SU-DHL-6 (cell line): ENCODE data around the gene IL6R.

Experiments used
- H2AFZ ChIP-seq: fragments of 200-600 bp; sonication (generic); 2 replicates; pipeline ENCODE4 v1.6.1; 2014; ENCODE audit warnings: low read depth, mild to moderate bottlenecking, moderate library complexity, mixed read lengths, antibody characterized with exemption, low read length; ENCODE audit not compliant: severe bottlenecking
- H3F3A ChIP-seq: fragments of 200-600 bp; shearing (Covaris generic); 2 replicates; pipeline ENCODE4 v1.6.0; 2016; ENCODE audit warnings: antibody characterized with exemption, mild to moderate bottlenecking; ENCODE audit not compliant: insufficient read depth
- H3K27ac ChIP-seq: fragments of 200-600 bp; sonication (generic); 2 replicates; pipeline ENCODE4 v1.5.1; 2016; ENCODE audit warnings: low read depth, mild to moderate bottlenecking, low read length, moderate library complexity, mixed read lengths
- H3K27me3 ChIP-seq: fragments of 200-600 bp; sonication (generic), shearing (Covaris generic); 2 replicates; pipeline ENCODE4 v1.6.0; 2014; ENCODE audit warnings: mild to moderate bottlenecking, low read length
- H3K36me3 ChIP-seq: fragments of 200-600 bp; sonication (generic); 2 replicates; pipeline ENCODE4 v1.6.1; 2014; ENCODE audit warnings: mild to moderate bottlenecking, low read length, mixed read lengths
- H3K4me2 ChIP-seq: fragments of 300-600, 200-600 bp; shearing (Covaris generic), sonication (generic); 2 replicates; pipeline ENCODE4 v1.6.0; 2014; ENCODE audit warnings: low read length, low read depth, mild to moderate bottlenecking; ENCODE audit not compliant: poor library complexity, severe bottlenecking
- H3K4me3 ChIP-seq: fragments of 200-600 bp; sonication (generic); 2 replicates; pipeline ENCODE4 v1.5.1; 2014; ENCODE audit warnings: antibody characterized with exemption, low read length, mild to moderate bottlenecking, mixed read lengths; ENCODE audit not compliant: insufficient read depth, poor library complexity, severe bottlenecking
- H3K79me2 ChIP-seq: fragments of 200-600 bp; sonication (generic); 2 replicates; pipeline ENCODE4 v1.6.1; 2014; ENCODE audit warnings: mild to moderate bottlenecking, low read length, moderate library complexity; ENCODE audit not compliant: insufficient read depth
- H3K9ac ChIP-seq: fragments of 200-600 bp; sonication (generic); 2 replicates; pipeline ENCODE4 v1.7.0; 2014; ENCODE audit warnings: mild to moderate bottlenecking, low read length
- H3K9me2 ChIP-seq: fragments of 200-600 bp; sonication (generic); replicated peaks from 2 replicates; pipeline ENCODE4 v1.6.1; 2014; ENCODE audit warnings: low read length; ENCODE audit not compliant: insufficient read depth
- H3K9me3 ChIP-seq: fragments of 200-600 bp; sonication (generic); 2 replicates; pipeline ENCODE4 v1.6.1; 2014; ENCODE audit warnings: low read length, mixed read lengths; ENCODE audit not compliant: insufficient read depth
- H4K20me1 ChIP-seq: fragments of 200-600 bp; sonication (generic); 2 replicates; pipeline ENCODE4 v1.6.1; 2014; ENCODE audit warnings: low read depth, mild to moderate bottlenecking, antibody characterized with exemption, low read length, moderate library complexity, mixed read lengths
- CTCF ChIP-seq: fragments of 200-600 bp; sonication (generic); IDR thresholded peaks from one replicate; pipeline ENCODE4 v1.5.1; 2017; ENCODE audit warnings: antibody characterized with exemption, mild to moderate bottlenecking, low read length, moderate library complexity; ENCODE audit not compliant: insufficient read depth, poor library complexity, severe bottlenecking
- EZH2phosphoT487 ChIP-seq: fragments of 200-600 bp; sonication (generic), shearing (Covaris generic); conservative IDR thresholded peaks from 2 replicates; pipeline ENCODE4 v1.6.1; 2018; ENCODE audit warnings: mild to moderate bottlenecking, antibody characterized with exemption, low read length, moderate library complexity, mixed read lengths

Gene IL6R

GRCh38 chr1:154429118-154429517 is 24.0 kb downstream of the IL6R start:
- Histone ChIP-seq H3K79me2 (no peaks in the 10 kb centered on the region), H3K9ac (no peak overlapping the region), H3K4me3 (no peak overlapping the region), H2AFZ (no peak overlapping the region), H3K9me3 (no peaks in the 10 kb centered on the region), H3K27me3 (no peaks in the 10 kb centered on the region), H3K36me3 (no peaks in the 10 kb centered on the region), H3F3A (no peaks in the 10 kb centered on the region), H3K27ac (no peak overlapping the region), H4K20me1 (no peaks in the 10 kb centered on the region), H3K9me2 (no peaks in the 10 kb centered on the region), H3K4me2 (no peak overlapping the region)
- TF ChIP-seq EZH2phosphoT487 (no peak), CTCF (no peak)

- Histone ChIP-seq H3K9me2 (no peaks in the 10 kb centered on the region), H3K4me3 (no peak overlapping the region), H3K27me3 (no peaks in the 10 kb centered on the region), H3K36me3 (no peaks in the 10 kb centered on the region), H3K27ac (no peak overlapping the region), H3F3A (no peaks in the 10 kb centered on the region), H3K9ac (no peak overlapping the region), H4K20me1 (no peaks in the 10 kb centered on the region), H2AFZ (no peak overlapping the region), H3K9me3 (no peaks in the 10 kb centered on the region), H3K79me2 (no peaks in the 10 kb centered on the region), H3K4me2 (no peak overlapping the region)
- no peak for TF ChIP-seq CTCF
- TF ChIP-seq EZH2phosphoT487, result no peak
Observed at GRCh38 chr1:154429841-154430611, 24.9 kb downstream of the IL6R start.

- Histone ChIP-seq H3K4me3 (no peak overlapping the region), H3K4me2 (no peak overlapping the region), H3K9ac (no peak overlapping the region)
Observed at GRCh38 chr1:154430903-154431302, 25.8 kb downstream of the IL6R start.

More at GRCh38 chr1:154430903-154431302, 25.8 kb downstream of the IL6R start:
- no peaks in the 10 kb centered on the region for H3K27me3 ChIP-seq
- TF ChIP-seq CTCF, result no peak
- no peak for TF ChIP-seq EZH2phosphoT487
- H2AFZ ChIP-seq, result no peak overlapping the region
- H3K9me2 ChIP-seq, result no peaks in the 10 kb centered on the region
- H4K20me1 ChIP-seq, result no peaks in the 10 kb centered on the region
- no peaks in the 10 kb centered on the region for H3K36me3 ChIP-seq
- no peaks in the 10 kb centered on the region for H3K79me2 ChIP-seq
- no peak overlapping the region for H3K27ac ChIP-seq
- no peaks in the 10 kb centered on the region for H3K9me3 ChIP-seq
- H3F3A ChIP-seq, result no peaks in the 10 kb centered on the region
